PC-9 (cell line): ENCODE results near the gene ADGRG2. TPM values are rescaled to one million over a fixed set of nuclear protein-coding genes. Genes with fewer than 3 reads are reported as not detected.

Experiments used
- BruUV-seq: library from RNA; stranded (reverse); fragments of 400-500 nt; replicated peaks from 2 replicates; lab custom pipeline; 2021; lab: Mats Ljungman, UMichigan
- CTCF ChIA-PET: fragments of 300-600 bp; sonication (Branson Sonifier 250); formaldehyde crosslinking; loops from one replicate; lab custom pipeline; 2022; ENCODE audit warnings: antibody characterized with exemption; lab: Charles Lee
- POLR2A ChIA-PET: fragments of 300-600 bp; sonication (Branson Sonifier 250); formaldehyde crosslinking; loops from one replicate; lab custom pipeline; 2022; ENCODE audit warnings: antibody characterized with exemption; ENCODE audit not compliant: unreplicated experiment; lab: Charles Lee
- DNase-seq, 2 experiments: peaks; one replicate each; pipeline versions ENCODE4 v3.0.0 to v3.0.0-alpha.2; 2015 to 2022; ENCODE audit warnings: mixed read lengths in 1 of 2
- H2AFZ ChIP-seq: fragments of 200-600 bp; sonication (generic); 2 replicates; pipeline ENCODE4 v1.8.1; 2017; ENCODE audit warnings: antibody characterized with exemption
- H3F3A ChIP-seq: fragments of 200-600 bp; sonication (generic); 2 replicates; pipeline ENCODE4 v1.8.1; 2017; ENCODE audit warnings: antibody characterized with exemption, mild to moderate bottlenecking, low read depth; ENCODE audit not compliant: insufficient read depth
- H3K27ac ChIP-seq: fragments of 200-600 bp; sonication (generic); 2 replicates; pipeline ENCODE4 v1.6.1; 2016; ENCODE audit warnings: mixed run types
- H3K27me3 ChIP-seq: fragments of 200-600 bp; sonication (generic); 2 replicates; pipeline ENCODE4 v1.6.1; 2016; ENCODE audit warnings: low read depth, mixed run types; ENCODE audit not compliant: insufficient read depth
- H3K36me3 ChIP-seq: fragments of 200-600 bp; sonication (generic); 2 replicates; pipeline ENCODE4 v1.6.1; 2016; ENCODE audit warnings: low read depth, mixed run types
- H3K4me1 ChIP-seq: fragments of 200-600 bp; sonication (generic); replicated peaks from 2 replicates; pipeline ENCODE4 v1.6.1; 2016; ENCODE audit warnings: mixed run types; ENCODE audit not compliant: insufficient read depth
- H3K4me2 ChIP-seq: fragments of 200-600 bp; sonication (generic); 2 replicates; pipeline ENCODE4 v1.6.1; 2017; ENCODE audit warnings: mixed run types
- H3K4me3 ChIP-seq: fragments of 200-600 bp; sonication (generic); 2 replicates; pipeline ENCODE4 v1.6.1; 2016; ENCODE audit warnings: mixed run types
- H3K79me2 ChIP-seq: fragments of 200-600 bp; sonication (generic); 2 replicates; pipeline ENCODE4 v1.6.1; 2017; ENCODE audit warnings: low read depth, mixed run types
- H3K9me2 ChIP-seq: fragments of 200-600 bp; sonication (generic); 2 replicates; pipeline ENCODE4 v1.8.1; 2017; ENCODE audit warnings: mild to moderate bottlenecking; ENCODE audit not compliant: insufficient read depth
- H3K9me3 ChIP-seq: fragments of 200-600 bp; sonication (generic); 2 replicates; pipeline ENCODE4 v1.8.1; 2016; ENCODE audit warnings: low read depth; ENCODE audit not compliant: insufficient read depth
- H4K20me1 ChIP-seq: fragments of 200-600 bp; sonication (generic); 2 replicates; pipeline ENCODE4 v1.8.1; 2017; ENCODE audit not compliant: insufficient read depth
- EZH2 ChIP-seq: fragments of 200-600 bp; sonication (generic); IDR thresholded peaks from 2 replicates; pipeline ENCODE4 v1.8.0; 2017; ENCODE audit warnings: antibody characterized with exemption, low read depth
- intact Hi-C: fragments of 100-400 bp; cut with micrococcal nuclease; formaldehyde crosslinking; loops from one replicate; pipeline ENCODE4 v1.10.0; 2022; ENCODE audit not compliant: unreplicated experiment
- total RNA-seq: library from RNA; stranded (reverse); gene quantifications from 2 replicates; pipeline ENCODE4 v1.2.3, GENCODE V29; 2021
- TF ChIP-seq, protein P1 (sequence below): fragments of 200-600 bp; sonication (generic); conservative IDR thresholded peaks from 2 replicates; pipeline ENCODE4 v1.6.1; 2017; ENCODE audit warnings: mixed run types, antibody characterized with exemption, mild to moderate bottlenecking, moderate library complexity

The ADGRG2 gene
- total RNA-seq, 1 experiment from 2014 or later: 0.22 TPM

DNA sequence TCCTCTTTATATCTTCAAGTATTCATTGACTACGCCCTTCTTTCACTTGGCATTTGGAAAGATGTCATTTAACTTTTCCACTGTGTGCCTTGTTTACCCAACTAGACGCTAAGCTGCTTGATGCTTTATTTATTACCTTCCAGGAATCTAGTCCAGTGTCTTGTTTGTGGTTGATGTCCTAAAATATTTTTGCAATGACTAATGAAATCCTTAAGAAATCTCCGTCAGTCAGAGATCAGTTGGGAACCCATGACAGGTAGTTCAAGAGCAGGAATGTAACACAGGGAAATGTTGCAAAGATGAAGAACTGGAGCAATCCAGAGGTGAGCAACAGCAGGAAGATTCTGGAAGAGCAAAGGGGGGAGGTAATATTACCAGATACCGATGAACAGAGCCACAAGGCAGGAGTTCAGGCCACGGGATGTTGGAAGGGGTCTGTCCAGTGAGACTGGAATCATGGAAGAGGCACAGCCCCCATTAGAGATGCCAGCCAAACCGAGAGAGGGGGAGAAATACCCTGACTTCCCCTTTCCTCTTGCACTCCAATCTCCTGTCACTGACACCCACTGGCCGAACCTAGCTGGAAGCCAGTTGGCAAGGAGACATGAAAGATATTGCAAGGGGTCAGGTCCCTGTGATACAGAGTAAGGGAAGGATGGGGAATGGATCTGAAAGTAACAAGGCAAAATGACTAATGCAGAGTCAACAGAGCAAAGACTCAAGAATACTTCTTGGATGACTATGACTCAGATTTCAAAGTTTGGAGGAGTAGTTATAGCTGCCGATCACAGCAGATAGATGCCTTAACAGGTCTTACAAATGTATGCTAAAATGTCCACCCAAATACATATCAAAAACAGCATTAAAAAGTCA lies 75.7 kb downstream of the ADGRG2 start:
- Histone ChIP-seq H3K27me3 (no peaks in the 10 kb centered on the region), H3K4me2 (peak overlapping the region; percentile 63), H2AFZ (no peak overlapping the region), H3K9me3 (no peaks in the 10 kb centered on the region), H3K36me3 (no peaks in the 10 kb centered on the region), H3K4me1 (peaks cover 30% of the 10 kb centered on the region), H3K27ac (peak overlapping the region; percentile 72), H3K4me3 (no peak overlapping the region), H3F3A (peaks cover 24% of the 10 kb centered on the region), H3K79me2 (no peaks in the 10 kb centered on the region), H4K20me1 (no peaks in the 10 kb centered on the region), H3K9me2 (no peaks in the 10 kb centered on the region)
- TF ChIP-seq EZH2: no peak
- TF ChIP-seq, protein P1, sequence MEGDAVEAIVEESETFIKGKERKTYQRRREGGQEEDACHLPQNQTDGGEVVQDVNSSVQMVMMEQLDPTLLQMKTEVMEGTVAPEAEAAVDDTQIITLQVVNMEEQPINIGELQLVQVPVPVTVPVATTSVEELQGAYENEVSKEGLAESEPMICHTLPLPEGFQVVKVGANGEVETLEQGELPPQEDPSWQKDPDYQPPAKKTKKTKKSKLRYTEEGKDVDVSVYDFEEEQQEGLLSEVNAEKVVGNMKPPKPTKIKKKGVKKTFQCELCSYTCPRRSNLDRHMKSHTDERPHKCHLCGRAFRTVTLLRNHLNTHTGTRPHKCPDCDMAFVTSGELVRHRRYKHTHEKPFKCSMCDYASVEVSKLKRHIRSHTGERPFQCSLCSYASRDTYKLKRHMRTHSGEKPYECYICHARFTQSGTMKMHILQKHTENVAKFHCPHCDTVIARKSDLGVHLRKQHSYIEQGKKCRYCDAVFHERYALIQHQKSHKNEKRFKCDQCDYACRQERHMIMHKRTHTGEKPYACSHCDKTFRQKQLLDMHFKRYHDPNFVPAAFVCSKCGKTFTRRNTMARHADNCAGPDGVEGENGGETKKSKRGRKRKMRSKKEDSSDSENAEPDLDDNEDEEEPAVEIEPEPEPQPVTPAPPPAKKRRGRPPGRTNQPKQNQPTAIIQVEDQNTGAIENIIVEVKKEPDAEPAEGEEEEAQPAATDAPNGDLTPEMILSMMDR: no peak
- DNase-seq: peak; percentile 6 to 86
- ChIA-PET CTCF (no interaction called here), POLR2A (interaction anchor here (0.6 to 0.7 kb wide), 2 partner anchors 61 to 314 kb away, joined by 3 to 4 read pairs; no protein-coding TSS in a partner anchor)
- BruUV-seq: no TSS peak
- intact Hi-C loops: loop anchor here (1.0 to 2.0 kb wide), 2 partner anchors 60 to 62 kb away; partner anchors contain the start of gene PHKA2

DNA sequence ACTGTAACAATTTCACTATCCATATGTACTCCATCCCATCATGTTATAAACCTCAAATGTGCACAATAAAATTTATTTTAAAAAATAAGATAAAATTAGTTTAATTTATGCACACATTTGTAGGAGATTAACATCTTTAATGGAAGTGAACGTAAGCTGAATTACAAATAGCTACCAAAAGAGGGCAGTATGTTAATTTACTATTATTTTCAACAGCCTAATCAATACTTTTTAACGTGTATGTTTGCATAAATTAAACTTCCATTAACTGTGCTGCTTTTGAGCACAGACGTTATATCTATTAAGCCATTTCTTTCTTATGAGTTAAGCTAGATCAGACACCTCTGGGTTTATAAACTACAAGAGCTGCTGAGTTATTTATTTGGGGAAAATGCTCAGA lies 81.9 kb downstream of the ADGRG2 start:
- no peaks in the 10 kb centered on the region for H3K79me2 ChIP-seq
- H3F3A ChIP-seq: no peaks in the 10 kb centered on the region
- H3K27me3 ChIP-seq: no peaks in the 10 kb centered on the region
- intact Hi-C loops: no loop called here
- H3K36me3 ChIP-seq: no peaks in the 10 kb centered on the region
- TF ChIP-seq, protein P1: peak; percentile 72
- no peak for TF ChIP-seq EZH2
- 0 out of 2 replicates have a peak, but pooled peaks cover under 1% of the 10 kb centered on the region for H3K4me1 ChIP-seq
- H4K20me1 ChIP-seq: no peaks in the 10 kb centered on the region
- no peak overlapping the region for H3K27ac ChIP-seq
- POLR2A ChIA-PET: no interaction called here
- no peak overlapping the region for H3K4me2 ChIP-seq
- no TSS peak for BruUV-seq
- no peaks in the 10 kb centered on the region for H3K9me2 ChIP-seq
- no peak overlapping the region for H3K4me3 ChIP-seq
- CTCF ChIA-PET: interaction anchor here (0.7 kb wide), 1 partner anchor 1582 kb away, joined by 3 read pairs; no protein-coding TSS in a partner anchor
- no peak for DNase-seq
- no peaks in the 10 kb centered on the region for H3K9me3 ChIP-seq
- no peak overlapping the region for H2AFZ ChIP-seq

DNA sequence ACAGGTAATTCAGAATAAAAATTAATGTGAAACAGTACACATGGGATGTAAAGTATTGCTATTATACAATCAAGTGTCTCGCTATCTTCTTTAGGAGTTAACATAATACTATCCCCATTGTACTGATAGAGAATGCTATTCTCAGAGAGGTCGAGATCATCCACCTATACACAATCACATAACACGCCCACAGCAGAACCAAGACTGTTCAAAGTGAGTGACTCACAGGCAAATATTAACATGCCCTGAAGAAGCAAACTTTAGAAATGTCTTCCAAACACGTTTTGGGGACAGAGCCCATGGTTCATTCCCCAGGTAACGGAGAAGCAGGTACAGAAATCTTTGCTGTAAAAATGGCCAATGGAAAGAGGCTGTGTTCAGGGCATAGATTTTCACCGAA lies 88.2 kb downstream of the ADGRG2 start:
- Histone ChIP-seq H2AFZ (no peak overlapping the region), H3K4me2 (no peak overlapping the region), H4K20me1 (no peaks in the 10 kb centered on the region), H3K27ac (no peak overlapping the region), H3K9me3 (no peaks in the 10 kb centered on the region), H3K4me3 (no peak overlapping the region), H3K4me1 (no peaks in the 10 kb centered on the region), H3K79me2 (no peaks in the 10 kb centered on the region), H3K36me3 (no peaks in the 10 kb centered on the region), H3K27me3 (no peaks in the 10 kb centered on the region), H3F3A (no peaks in the 10 kb centered on the region), H3K9me2 (no peaks in the 10 kb centered on the region)
- ChIA-PET CTCF (no interaction called here), POLR2A (no interaction called here)
- no peak for TF ChIP-seq EZH2
- TF ChIP-seq, protein P1: no peak
- no peak for DNase-seq
- BruUV-seq: no TSS peak
- intact Hi-C loops: no loop called here
